ENCODE data around the gene B3GNT2.

- no peak for TF ChIP-seq REST (IDR thresholded peaks at IDR 0.05; ENCODE audit: low read depth)
- no peak for TF ChIP-seq FOXM1 (IDR thresholded peaks at IDR 0.05; ENCODE audit: borderline replicate concordance, low read depth)
- TF ChIP-seq, protein P1, sequence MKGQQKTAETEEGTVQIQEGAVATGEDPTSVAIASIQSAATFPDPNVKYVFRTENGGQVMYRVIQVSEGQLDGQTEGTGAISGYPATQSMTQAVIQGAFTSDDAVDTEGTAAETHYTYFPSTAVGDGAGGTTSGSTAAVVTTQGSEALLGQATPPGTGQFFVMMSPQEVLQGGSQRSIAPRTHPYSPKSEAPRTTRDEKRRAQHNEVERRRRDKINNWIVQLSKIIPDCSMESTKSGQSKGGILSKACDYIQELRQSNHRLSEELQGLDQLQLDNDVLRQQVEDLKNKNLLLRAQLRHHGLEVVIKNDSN (IDR thresholded peaks at IDR 0.05) = no peak
- no peak for TF ChIP-seq YY1 (IDR thresholded peaks at IDR 0.05; ENCODE audit: low read depth)
- no peak for TF ChIP-seq EGR1 (IDR thresholded peaks at IDR 0.05)
- TF ChIP-seq CEBPB (IDR thresholded peaks at IDR 0.05) = no peak
- TF ChIP-seq, protein P2, sequence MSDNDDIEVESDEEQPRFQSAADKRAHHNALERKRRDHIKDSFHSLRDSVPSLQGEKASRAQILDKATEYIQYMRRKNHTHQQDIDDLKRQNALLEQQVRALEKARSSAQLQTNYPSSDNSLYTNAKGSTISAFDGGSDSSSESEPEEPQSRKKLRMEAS (IDR thresholded peaks at IDR 0.05) = no peak
Measured at GRCh38 chr2:62177392-62178049, 18.4 kb upstream of the B3GNT2 start.

All from Ishikawa (cell line).